Peyer's patch (tissue), 4 donors: ENCODE results near the gene MRPL44.

ENCODE experiments used
- CTCF ChIP-seq, 6 experiments: fragments of 450-650 bp in 4 of 6; fragments of 200-600 bp in 2 of 6; sonication (generic) in 1 of 6; IDR thresholded peaks; one replicate each; pipeline ENCODE4 v1.5.1; 2017 to 2019; ENCODE audit warnings: antibody characterized with exemption in 6 of 6, mild to moderate bottlenecking in 3 of 6, moderate library complexity in 1 of 6
- POLR2A ChIP-seq, 2 donors: fragments of 450-650 bp; IDR thresholded peaks; one replicate each; pipeline ENCODE4 v1.5.1; 2017; ENCODE audit warnings: antibody characterized with exemption in 2 of 2, mild to moderate bottlenecking in 2 of 2, moderate library complexity in 2 of 2

- TF ChIP-seq CTCF (IDR thresholded peaks at IDR 0.05) = no peak
- TF ChIP-seq POLR2A (IDR thresholded peaks at IDR 0.05) = no peak
Observed at GRCh38 chr2:223936862-223937326, 20.4 kb upstream of the MRPL44 start.
